Measurements from ENCODE around the gene CACHD1. TPM values are rescaled to one million over a fixed set of nuclear protein-coding genes. Genes with fewer than 3 reads are reported as not detected.
"Not testable (repeated sequence)": the region's sequence is repeated elsewhere in the genome, so short reads cannot be mapped to it uniquely, and the experiment has no call there.

Gene CACHD1
- total and polyA plus RNA-seq, 2 of the 8 experiments (the other 6 are each of a cell fraction or from before 2014, with no cell fraction given): 22.2 to 42.5 TPM

DNA sequence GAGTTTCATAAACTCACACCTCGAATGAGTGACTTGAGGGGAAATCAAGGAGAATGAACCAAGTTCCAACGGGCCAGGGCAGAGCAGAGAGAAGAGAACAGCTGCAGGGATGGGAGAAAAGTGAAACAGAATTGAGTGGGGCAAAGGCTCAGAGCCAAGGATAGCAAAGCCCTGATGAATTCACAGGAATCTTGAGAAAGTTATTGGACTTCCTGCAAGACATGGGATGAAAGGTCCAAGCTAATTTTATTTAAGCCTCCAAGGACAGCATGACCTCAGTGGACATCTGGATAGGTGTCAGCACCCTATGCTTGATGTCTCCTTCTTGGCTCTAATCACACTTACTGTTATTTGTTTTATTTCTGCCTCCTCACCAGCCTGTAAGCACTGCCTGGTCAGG is 232.0 kb downstream of the CACHD1 start (continued):
- no peak for TF ChIP-seq TAF1 (IDR thresholded peaks at IDR 0.05; ENCODE audit: low read depth, low read length)
- TF ChIP-seq SIRT6 (IDR thresholded peaks at IDR 0.05; ENCODE audit: low read length): no peak
- TF ChIP-seq POLR2AphosphoS5 (IDR thresholded peaks at IDR 0.05; ENCODE audit: low read depth, low read length): no peak

DNA sequence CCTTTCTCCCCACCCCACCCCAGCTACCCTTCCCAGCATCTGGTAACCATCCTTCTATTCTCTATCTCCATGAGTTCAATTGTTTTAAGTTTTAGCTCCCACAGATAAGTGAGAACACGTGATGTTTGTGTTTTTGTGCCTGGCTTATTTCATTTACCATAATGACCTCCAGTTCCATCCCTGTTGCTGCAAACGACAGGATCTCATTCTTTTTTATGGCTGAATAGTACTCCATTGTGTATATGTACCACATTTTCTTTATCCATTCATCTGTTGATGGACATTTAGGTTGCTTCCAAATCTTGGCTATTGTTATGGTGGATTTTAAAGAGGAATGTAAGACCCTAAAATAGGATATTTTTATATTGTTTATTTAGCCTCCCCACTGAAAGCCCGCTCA is 232.7 kb downstream of the CACHD1 start:
- H4K20me1 ChIP-seq (replicated peaks in 1 of 2; ENCODE audit: control insufficient read depth in 1 of 2, insufficient read depth in 2 of 2, low read length in 2 of 2); H3K18ac ChIP-seq (ENCODE audit: extremely low read depth, low read length); H3K27me3 ChIP-seq (replicated peaks in 1 of 4; ENCODE audit: control insufficient read depth in 3 of 4, extremely low read depth in 1 of 4, insufficient read depth in 3 of 4, low read length in 3 of 4); H3K79me1 ChIP-seq (ENCODE audit: low read depth, low read length); H3K79me2 ChIP-seq (ENCODE audit: control insufficient read depth in 1 of 2, insufficient read depth in 2 of 2, low read length in 2 of 2); H2BK12ac ChIP-seq (ENCODE audit: low read depth, low read length); H2BK20ac ChIP-seq (ENCODE audit: low read length); H2BK120ac ChIP-seq (replicated peaks; ENCODE audit: low read depth, low read length); H3K27ac ChIP-seq (ENCODE audit: low read depth, low read length); H2BK5ac ChIP-seq (ENCODE audit: low read depth, low read length); H3K23ac ChIP-seq (ENCODE audit: insufficient read length); H4K5ac ChIP-seq (ENCODE audit: insufficient read length, low read depth, low read length); H3K9ac ChIP-seq (replicated peaks in 1 of 4; ENCODE audit: extremely low read depth in 1 of 4, low read depth in 3 of 4, low read length in 3 of 4); H2BK15ac ChIP-seq (ENCODE audit: low read length); H3K23me2 ChIP-seq (ENCODE audit: low read depth, low read length); H3K4ac ChIP-seq (replicated peaks; ENCODE audit: insufficient read length, low read depth, low read length); H3K4me3 ChIP-seq (ENCODE audit: extremely low read depth in 1 of 4, insufficient read depth in 2 of 4, low read depth in 3 of 4, low read length in 4 of 4); H3K14ac ChIP-seq (ENCODE audit: insufficient read length); H3K9me3 ChIP-seq (ENCODE audit: insufficient read depth in 2 of 2, low read depth in 1 of 2, low read length in 1 of 2); H2AFZ ChIP-seq (ENCODE audit: low read length); H4K8ac ChIP-seq (ENCODE audit: extremely low read depth, insufficient read depth, low read length); FAIRE-seq; CTCF ChIA-PET (ENCODE audit: partially characterized antibody); H3K36me3 ChIP-seq (ENCODE audit: control insufficient read depth in 2 of 4, insufficient read depth in 4 of 4, low read length in 3 of 4); H3K4me2 ChIP-seq (ENCODE audit: insufficient read depth in 1 of 2, low read depth in 2 of 2, low read length in 2 of 2); H2AK5ac ChIP-seq (ENCODE audit: low read depth, low read length); POLR2A ChIA-PET (ENCODE audit: partially characterized antibody); DNase-seq (ENCODE audit: low read depth in 1 of 2, low spot score in 2 of 2); H3K4me1 ChIP-seq (replicated peaks in 1 of 4; ENCODE audit: control insufficient read depth in 3 of 4, insufficient read depth in 4 of 4, low read length in 3 of 4); H4K91ac ChIP-seq (replicated peaks; ENCODE audit: insufficient read length, low read length); H3K56ac ChIP-seq (replicated peaks; ENCODE audit: insufficient read length, low read depth, low read length): not testable (repeated sequence)
- 89% methylated on average over 3 of the region's 3 CpGs; no CpG with 5 or more reads in 1 of the 2 experiments for WGBS, 2 experiments (ENCODE audit: extremely low coverage in 1 of 2, insufficient coverage in 1 of 2, insufficient read length in 1 of 2, insufficient replicate concordance in 2 of 2, low coverage in 1 of 2, low lambda C conversion rate in 2 of 2, missing lambda C conversion rate in 1 of 2)

All from H1 (cell line).